Measurements from ENCODE around the gene KRTAP1-4. TPM values are rescaled to one million over a fixed set of nuclear protein-coding genes. Genes with fewer than 3 reads are reported as not detected.

Gene KRTAP1-4
- total RNA-seq, 2 experiments from 2014 or later = not detected

- Histone ChIP-seq H4K20me1 (ENCODE audit: insufficient read depth, low read length) (no peaks in the 10 kb centered on the region), H3K27ac (ENCODE audit: low read depth, low read length, poor library complexity, severe bottlenecking) (no peak overlapping the region), H3K79me2 (ENCODE audit: insufficient read depth, low read depth, low read length) (no peaks in the 10 kb centered on the region), H3K9me3 (ENCODE audit: low read length) (no peaks in the 10 kb centered on the region), H3K36me3 (ENCODE audit: insufficient read depth, low read length) (no peaks in the 10 kb centered on the region), H3K4me2 (ENCODE audit: low read length) (no peak overlapping the region), H3K9me2 (ENCODE audit: insufficient read depth, low read length) (no peaks in the 10 kb centered on the region), H2AFZ (ENCODE audit: low read length) (no peak overlapping the region), H3K4me1 (ENCODE audit: insufficient read depth, low read length, poor library complexity, severe bottlenecking) (no peaks in the 10 kb centered on the region), H3K4me3 (ENCODE audit: low read depth, low read length, poor library complexity, severe bottlenecking) (no peak overlapping the region)
- TF ChIP-seq CTCF (conservative IDR thresholded peaks at IDR 0.05; ENCODE audit: low read length) = no peak
- TF ChIP-seq EZH2phosphoT487 (IDR thresholded peaks at IDR 0.05; ENCODE audit: borderline replicate concordance, low read depth, low read length) = no peak
- no peak for DNase-seq (ENCODE audit: low spot score)
- ChIA-PET CTCF (ENCODE audit: unreplicated experiment) (no interaction called here), POLR2A (no interaction called here)
- intact Hi-C loops (cut with micrococcal nuclease; ENCODE audit: unreplicated experiment) = no loop called here
- BruUV-seq (replicated peaks) = no TSS peak
Observed at GRCh38 chr17:41013606-41014005, 16.4 kb downstream of the KRTAP1-4 start.

- POLR2A ChIA-PET = no interaction called here
Observed at GRCh38 chr17:41013181-41013580, 16.8 kb downstream of the KRTAP1-4 start.

More at GRCh38 chr17:41013181-41013580, 16.8 kb downstream of the KRTAP1-4 start:
- Histone ChIP-seq H3K9me3 (ENCODE audit: low read length) (no peaks in the 10 kb centered on the region), H3K79me2 (ENCODE audit: insufficient read depth, low read depth, low read length) (no peaks in the 10 kb centered on the region), H3K4me2 (ENCODE audit: low read length) (no peak overlapping the region), H3K4me1 (ENCODE audit: insufficient read depth, low read length, poor library complexity, severe bottlenecking) (no peaks in the 10 kb centered on the region), H3K27ac (ENCODE audit: low read depth, low read length, poor library complexity, severe bottlenecking) (no peak overlapping the region), H3K4me3 (ENCODE audit: low read depth, low read length, poor library complexity, severe bottlenecking) (no peak overlapping the region), H3K9me2 (ENCODE audit: insufficient read depth, low read length) (no peaks in the 10 kb centered on the region), H3K36me3 (ENCODE audit: insufficient read depth, low read length) (no peaks in the 10 kb centered on the region), H4K20me1 (ENCODE audit: insufficient read depth, low read length) (no peaks in the 10 kb centered on the region), H2AFZ (ENCODE audit: low read length) (no peak overlapping the region)
- no TSS peak for BruUV-seq (replicated peaks)
- CTCF ChIA-PET (ENCODE audit: unreplicated experiment) = no interaction called here
- intact Hi-C loops (cut with micrococcal nuclease; ENCODE audit: unreplicated experiment) = no loop called here
- no peak for DNase-seq (ENCODE audit: low spot score)
- no peak for TF ChIP-seq CTCF (conservative IDR thresholded peaks at IDR 0.05; ENCODE audit: low read length)
- no peak for TF ChIP-seq EZH2phosphoT487 (IDR thresholded peaks at IDR 0.05; ENCODE audit: borderline replicate concordance, low read depth, low read length)

Data from OCI-LY7 (cell line).